ENCODE data around the gene DIPK1A.

DNA sequence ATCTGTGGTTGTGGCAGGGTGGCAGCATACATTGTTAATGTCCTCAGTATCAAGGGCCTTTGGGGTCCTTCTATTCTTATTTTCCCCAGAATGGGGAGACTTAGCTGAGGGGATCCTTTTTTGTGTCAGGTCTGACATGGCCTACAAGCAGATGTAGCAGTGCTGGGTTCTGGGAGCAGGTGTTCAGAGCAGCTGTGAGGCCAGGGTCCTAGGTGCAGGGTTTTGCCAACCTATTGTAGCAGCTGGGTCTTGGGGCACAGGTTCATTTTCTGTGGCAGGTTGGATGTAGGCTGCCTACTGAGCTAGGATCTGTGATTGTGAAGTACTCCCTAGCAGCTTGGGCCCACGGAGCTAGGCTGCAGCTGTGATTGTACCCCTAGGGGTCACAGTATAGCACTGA is 60.1 kb downstream of the DIPK1A start:
- TF ChIP-seq, protein P1, sequence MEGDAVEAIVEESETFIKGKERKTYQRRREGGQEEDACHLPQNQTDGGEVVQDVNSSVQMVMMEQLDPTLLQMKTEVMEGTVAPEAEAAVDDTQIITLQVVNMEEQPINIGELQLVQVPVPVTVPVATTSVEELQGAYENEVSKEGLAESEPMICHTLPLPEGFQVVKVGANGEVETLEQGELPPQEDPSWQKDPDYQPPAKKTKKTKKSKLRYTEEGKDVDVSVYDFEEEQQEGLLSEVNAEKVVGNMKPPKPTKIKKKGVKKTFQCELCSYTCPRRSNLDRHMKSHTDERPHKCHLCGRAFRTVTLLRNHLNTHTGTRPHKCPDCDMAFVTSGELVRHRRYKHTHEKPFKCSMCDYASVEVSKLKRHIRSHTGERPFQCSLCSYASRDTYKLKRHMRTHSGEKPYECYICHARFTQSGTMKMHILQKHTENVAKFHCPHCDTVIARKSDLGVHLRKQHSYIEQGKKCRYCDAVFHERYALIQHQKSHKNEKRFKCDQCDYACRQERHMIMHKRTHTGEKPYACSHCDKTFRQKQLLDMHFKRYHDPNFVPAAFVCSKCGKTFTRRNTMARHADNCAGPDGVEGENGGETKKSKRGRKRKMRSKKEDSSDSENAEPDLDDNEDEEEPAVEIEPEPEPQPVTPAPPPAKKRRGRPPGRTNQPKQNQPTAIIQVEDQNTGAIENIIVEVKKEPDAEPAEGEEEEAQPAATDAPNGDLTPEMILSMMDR (IDR thresholded peaks at IDR 0.05; ENCODE audit: borderline replicate concordance, extremely low read depth, low read length, poor library complexity, severe bottlenecking): no peak
- no peak for TF ChIP-seq EZH2 (IDR thresholded peaks at IDR 0.05; ENCODE audit: borderline replicate concordance, low read depth, low read length, severe bottlenecking)

All from DND-41 (cell line).